ENCODE measurements around the gene RAD54L2. TPM values are rescaled to one million over a fixed set of nuclear protein-coding genes. Genes with fewer than 3 reads are reported as not detected.

RAD54L2 gene
- total and polyA plus RNA-seq, 9 of the 15 experiments (the other 6 are each of a cell fraction or from before 2014, with no cell fraction given) = 1.3 to 12.2 (median 5.4) TPM

GRCh38 chr3:51568036-51568435 is 29.5 kb downstream of the RAD54L2 start:
- BruUV-seq (replicated peaks) = no TSS peak
- CTCF ChIA-PET (ENCODE audit: low intra/inter-chr PET ratio) = no interaction called here
- in situ Hi-C loops (cut with MboI) = no loop called here

More at GRCh38 chr3:51568036-51568435, 29.5 kb downstream of the RAD54L2 start:
- ATAC-seq = no peak
- intact Hi-C loops (cut with micrococcal nuclease) = no loop called here
- Histone ChIP-seq H3K79me2 (ENCODE audit: control insufficient read depth, insufficient read depth, low read length) (no peaks in the 10 kb centered on the region), H3K4me2 (ENCODE audit: insufficient read depth, low read length) (no peak overlapping the region), H3K27me3 (ENCODE audit: control insufficient read depth in 2 of 2, insufficient read depth in 2 of 2, low read length in 2 of 2) (no peaks in the 10 kb centered on the region), H2AFZ (ENCODE audit: low read depth, low read length) (no peak overlapping the region), H3K4me3 (no peak overlapping the region), H3K9me1 (ENCODE audit: control insufficient read depth, insufficient read depth, low read length) (no peaks in the 10 kb centered on the region), H4K20me1 (replicated peaks; ENCODE audit: control insufficient read depth, insufficient read depth, low read length) (no peaks in the 10 kb centered on the region), H3K9me3 (replicated peaks; ENCODE audit: control insufficient read depth, insufficient read depth, low read depth, low read length) (no peaks in the 10 kb centered on the region), H3K9ac (ENCODE audit: insufficient read depth in 1 of 2, low read depth in 2 of 2, low read length in 2 of 2) (no peak overlapping the region), H3K4me1 (replicated peaks in 1 of 2; ENCODE audit: control insufficient read depth in 2 of 2, insufficient read depth in 2 of 2, low read length in 2 of 2) (peaks cover 0 to 2% of the 10 kb centered on the region in 2 experiments; a peak in 2 of 5 replicates), H3K36me3 (ENCODE audit: control insufficient read depth, insufficient read depth, low read length) (no peaks in the 10 kb centered on the region), H3K27ac (ENCODE audit: extremely low read depth, low read depth, low read length) (no peak overlapping the region)
- FAIRE-seq = no peak
- DNase-seq (ENCODE audit: extremely low read depth in 1 of 4, low spot score in 3 of 4) = no peak
- 46% methylated on average over 2 of the region's 2 CpGs for WGBS (ENCODE audit: insufficient coverage, low coverage, missing lambda C conversion rate)
- POLR2A ChIA-PET = interaction anchor here (0.6 kb wide), 1 partner anchor 12 kb away, joined by 3 read pairs; no protein-coding TSS in a partner anchor
- TF ChIP-seq ZNF174 (CRISPR knock-in tag; IDR thresholded peaks at IDR 0.05) (no peak), MEF2A (IDR thresholded peaks at IDR 0.05; ENCODE audit: control insufficient read depth, low read depth, low read length) (no peak), CHCHD3 (CRISPR knock-in tag; IDR thresholded peaks at IDR 0.05) (no peak), FOXP4 (CRISPR knock-in tag; IDR thresholded peaks at IDR 0.05; ENCODE audit: borderline replicate concordance) (no peak), LCOR (CRISPR knock-in tag; IDR thresholded peaks at IDR 0.05) (no peak), POU5F1 (IDR thresholded peaks at IDR 0.05; ENCODE audit: borderline replicate concordance, low read depth, low read length, partially characterized antibody) (no peak), CTBP1 (IDR thresholded peaks at IDR 0.05; ENCODE audit: borderline replicate concordance) (no peak), BCOR (IDR thresholded peaks at IDR 0.05) (no peak), CBX8 (IDR thresholded peaks at IDR 0.05; ENCODE audit: borderline replicate concordance, extremely low read depth, low read depth, low read length, poor library complexity, severe bottlenecking) (no peak), FOXJ2 (tag; IDR thresholded peaks at IDR 0.05) (no peak)

Measured in K562 (cell line).